Mesenchymal stem cell (in vitro differentiated cells and primary cell): Measurements from ENCODE around the gene RAB35.

Experiments used
- DNase-seq: peaks from one replicate; pipeline ENCODE4 v3.0.0-alpha.2; 2013
- H2AFZ ChIP-seq: one replicate; pipeline ENCODE4 v1.6.1; 2013; ENCODE audit warnings: low read depth, mild to moderate bottlenecking, control low read depth, inconsistent platforms, low read length, moderate library complexity
- H2AK5ac ChIP-seq: 2 replicates; pipeline ENCODE4 v1.6.1; 2013; ENCODE audit warnings: low read length, moderate library complexity, mild to moderate bottlenecking, inconsistent platforms; ENCODE audit not compliant: severe bottlenecking
- H2BK120ac ChIP-seq: one replicate; pipeline ENCODE4 v1.6.1; 2013; ENCODE audit warnings: low read depth, mild to moderate bottlenecking, inconsistent platforms, low read length, moderate library complexity
- H2BK12ac ChIP-seq, 2 experiments: one replicate each; pipeline ENCODE4 v1.6.1; 2013; ENCODE audit warnings: inconsistent platforms in 2 of 2, low read length in 2 of 2, mild to moderate bottlenecking in 2 of 2, moderate library complexity in 2 of 2, control low read depth in 1 of 2
- H2BK15ac ChIP-seq: one replicate; pipeline ENCODE4 v1.6.1; 2013; ENCODE audit warnings: mild to moderate bottlenecking, low read depth, inconsistent platforms; ENCODE audit not compliant: poor library complexity, severe bottlenecking
- H2BK5ac ChIP-seq: 2 replicates; pipeline ENCODE4 v1.6.1; 2013; ENCODE audit warnings: low read depth, mild to moderate bottlenecking, low read length, control low read depth, inconsistent platforms; ENCODE audit not compliant: poor library complexity, severe bottlenecking
- H3K14ac ChIP-seq, 2 experiments: one replicate each; pipeline ENCODE4 v1.6.1; 2013; ENCODE audit warnings: inconsistent platforms in 2 of 2, low read length in 2 of 2, control low read depth in 1 of 2, mild to moderate bottlenecking in 1 of 2, moderate library complexity in 1 of 2
- H3K18ac ChIP-seq, 2 experiments: one replicate each; pipeline ENCODE4 v1.6.1; 2013; ENCODE audit warnings: inconsistent platforms in 2 of 2, low read length in 2 of 2, control low read depth in 1 of 2, low read depth in 1 of 2, mild to moderate bottlenecking in 1 of 2
- H3K23ac ChIP-seq, 2 experiments: one replicate each; pipeline ENCODE4 v1.6.1; 2013; ENCODE audit warnings: inconsistent platforms in 2 of 2, low read length in 2 of 2, mild to moderate bottlenecking in 2 of 2, moderate library complexity in 2 of 2, control low read depth in 1 of 2
- H3K27ac ChIP-seq: 2 replicates; pipeline ENCODE4 v1.5.1; 2013; ENCODE audit warnings: mild to moderate bottlenecking, moderate library complexity, low read length, control low read depth, inconsistent platforms; ENCODE audit not compliant: poor library complexity, severe bottlenecking
- H3K27me3 ChIP-seq, 2 experiments: 2 replicates each; pipeline versions ENCODE4 v1.6.1 to v1.7.0; 2013; ENCODE audit warnings: low read length in 2 of 2, mild to moderate bottlenecking in 2 of 2, moderate library complexity in 2 of 2, control low read depth in 1 of 2, inconsistent platforms in 1 of 2; ENCODE audit not compliant: control insufficient read depth in 1 of 2, insufficient read depth in 1 of 2
- H3K36me3 ChIP-seq, 2 experiments: 2 replicates each; pipeline versions ENCODE4 v1.6.1 to v1.7.0; 2013; ENCODE audit warnings: low read length in 2 of 2, control low read depth in 1 of 2, inconsistent platforms in 1 of 2, low read depth in 1 of 2, mild to moderate bottlenecking in 1 of 2; ENCODE audit not compliant: insufficient read depth in 2 of 2, control insufficient read depth in 1 of 2
- H3K4ac ChIP-seq, 2 experiments: one replicate each; pipeline ENCODE4 v1.6.1; 2013; ENCODE audit warnings: inconsistent platforms in 2 of 2, low read length in 2 of 2, mild to moderate bottlenecking in 2 of 2, moderate library complexity in 2 of 2, control low read depth in 1 of 2, low read depth in 1 of 2
- H3K4me1 ChIP-seq: 2 replicates; pipeline ENCODE4 v1.6.1; 2013; ENCODE audit warnings: low read depth, low read length, control low read depth; ENCODE audit not compliant: control insufficient read depth, insufficient read depth
- H3K4me2 ChIP-seq: 2 replicates; pipeline ENCODE4 v1.6.1; 2013; ENCODE audit warnings: low read length, mild to moderate bottlenecking, inconsistent platforms; ENCODE audit not compliant: poor library complexity, severe bottlenecking
- H3K4me3 ChIP-seq, 2 experiments: 2 replicates each; pipeline versions ENCODE4 v1.5.1 to v1.7.0; 2013; ENCODE audit warnings: low read length in 2 of 2, mild to moderate bottlenecking in 2 of 2, control low read depth in 1 of 2, low read depth in 1 of 2; ENCODE audit not compliant: insufficient read depth in 1 of 2
- H3K79me1 ChIP-seq: replicated peaks from 2 replicates; pipeline ENCODE4 v1.6.1; 2013; ENCODE audit warnings: mild to moderate bottlenecking, control low read depth, low read length, inconsistent platforms; ENCODE audit not compliant: poor library complexity, severe bottlenecking
- H3K9ac ChIP-seq: 2 replicates; pipeline ENCODE4 v1.7.0; 2013; ENCODE audit warnings: mild to moderate bottlenecking, low read length, moderate library complexity
- H3K9me3 ChIP-seq: 2 replicates; pipeline ENCODE4 v1.7.0; 2013; ENCODE audit warnings: mild to moderate bottlenecking, low read length; ENCODE audit not compliant: control insufficient read depth
- H4K8ac ChIP-seq: one replicate; pipeline ENCODE4 v1.6.1; 2013; ENCODE audit warnings: inconsistent platforms, mild to moderate bottlenecking, low read length, moderate library complexity
- H4K91ac ChIP-seq: one replicate; pipeline ENCODE4 v1.6.1; 2013; ENCODE audit warnings: mild to moderate bottlenecking, low read length, inconsistent platforms
- WGBS: methylation state at CpG from one replicate; pipeline ENCODE4 v1.1.7; 2013; ENCODE audit warnings: mixed read lengths; 5-methylcytosine and 5-hydroxymethylcytosine counted together

The RAB35 gene

GRCh38 chr12:120077260-120077659 lies 39.3 kb downstream of the RAB35 start:
- Histone ChIP-seq H3K9ac (no peak overlapping the region), H2AFZ (no peak overlapping the region), H3K79me1 (no peaks in the 10 kb centered on the region), H4K91ac (no peak overlapping the region), H3K4ac (no peak overlapping the region), H2BK15ac (no peak overlapping the region), H3K9me3 (no peaks in the 10 kb centered on the region), H3K27me3 (peaks cover 36 to 55% of the 10 kb centered on the region in 2 experiments), H3K27ac (no peak overlapping the region), H3K14ac (no peak overlapping the region), H2BK120ac (no peak overlapping the region), H3K36me3 (peaks cover 0 to 5% of the 10 kb centered on the region in 2 experiments), H3K4me1 (no peaks in the 10 kb centered on the region), H2BK5ac (no peak overlapping the region), H2BK12ac (no peak overlapping the region), H3K23ac (no peak overlapping the region), H3K4me3 (no peak overlapping the region), H3K4me2 (no peak overlapping the region), H4K8ac (no peak overlapping the region), H2AK5ac (no peak overlapping the region), H3K18ac (no peak overlapping the region)
- DNase-seq = no peak
- WGBS = 90% methylated on average over 6 of the region's 6 CpGs

GRCh38 chr12:120076651-120077050 lies 39.9 kb downstream of the RAB35 start:
- Histone ChIP-seq H3K9me3 (no peaks in the 10 kb centered on the region), H4K91ac (no peak overlapping the region), H2BK15ac (no peak overlapping the region), H3K4me3 (no peak overlapping the region), H3K27me3 (peaks cover 36 to 61% of the 10 kb centered on the region in 2 experiments), H3K27ac (no peak overlapping the region), H3K36me3 (peaks cover 0 to 5% of the 10 kb centered on the region in 2 experiments), H2BK12ac (no peak overlapping the region), H3K79me1 (no peaks in the 10 kb centered on the region), H2BK5ac (no peak overlapping the region), H4K8ac (no peak overlapping the region), H2AK5ac (no peak overlapping the region), H2AFZ (no peak overlapping the region), H3K23ac (no peak overlapping the region), H3K4ac (no peak overlapping the region), H3K14ac (no peak overlapping the region), H3K4me1 (no peaks in the 10 kb centered on the region), H3K4me2 (no peak overlapping the region), H3K18ac (no peak overlapping the region), H2BK120ac (no peak overlapping the region), H3K9ac (no peak overlapping the region)
- WGBS = 94% methylated on average over 6 of the region's 6 CpGs
- no peak for DNase-seq

- Histone ChIP-seq H3K27ac (no peak overlapping the region), H2BK12ac (no peak overlapping the region), H3K27me3 (peaks cover 33 to 62% of the 10 kb centered on the region in 2 experiments), H3K4ac (no peak overlapping the region), H3K23ac (no peak overlapping the region), H3K4me2 (no peak overlapping the region), H2BK120ac (no peak overlapping the region), H2BK15ac (no peak overlapping the region), H4K91ac (no peak overlapping the region), H3K36me3 (peaks cover 0 to 5% of the 10 kb centered on the region in 2 experiments), H3K4me1 (no peaks in the 10 kb centered on the region), H3K79me1 (no peaks in the 10 kb centered on the region), H2AFZ (no peak overlapping the region), H4K8ac (no peak overlapping the region), H2AK5ac (no peak overlapping the region), H3K14ac (no peak overlapping the region), H3K4me3 (no peak overlapping the region), H3K9me3 (no peaks in the 10 kb centered on the region), H3K9ac (no peak overlapping the region), H2BK5ac (no peak overlapping the region), H3K18ac (no peak overlapping the region)
- no peak for DNase-seq
- WGBS = 85% methylated on average over 7 of the region's 7 CpGs
These were observed 41.4 kb downstream of the RAB35 start for GRCh38 chr12:120075034-120075616.

GRCh38 chr12:120072472-120073249 lies 43.9 kb downstream of the RAB35 start:
- Histone ChIP-seq H3K9ac (no peak overlapping the region), H4K91ac (no peak overlapping the region), H3K18ac (no peak overlapping the region), H2AFZ (no peak overlapping the region), H3K4me1 (no peaks in the 10 kb centered on the region), H2BK15ac (no peak overlapping the region), H3K4ac (no peak overlapping the region), H2BK120ac (no peak overlapping the region), H3K79me1 (no peaks in the 10 kb centered on the region), H3K27ac (no peak overlapping the region), H3K14ac (no peak overlapping the region), H2BK5ac (no peak overlapping the region), H3K23ac (no peak overlapping the region), H2AK5ac (no peak overlapping the region), H2BK12ac (no peak overlapping the region), H4K8ac (no peak overlapping the region), H3K27me3 (peaks cover 38 to 49% of the 10 kb centered on the region in 2 experiments), H3K4me2 (no peak overlapping the region), H3K4me3 (no peak overlapping the region), H3K36me3 (no peaks in the 10 kb centered on the region), H3K9me3 (no peaks in the 10 kb centered on the region)
- DNase-seq = no peak
- 91% methylated on average over 18 of the region's 18 CpGs for WGBS
